ENCODE results near the gene SUCO.
"Not testable (repeated sequence)": the region's sequence is repeated elsewhere in the genome, so short reads cannot be mapped to it uniquely, and the experiment has no call there.

SUCO gene

DNA sequence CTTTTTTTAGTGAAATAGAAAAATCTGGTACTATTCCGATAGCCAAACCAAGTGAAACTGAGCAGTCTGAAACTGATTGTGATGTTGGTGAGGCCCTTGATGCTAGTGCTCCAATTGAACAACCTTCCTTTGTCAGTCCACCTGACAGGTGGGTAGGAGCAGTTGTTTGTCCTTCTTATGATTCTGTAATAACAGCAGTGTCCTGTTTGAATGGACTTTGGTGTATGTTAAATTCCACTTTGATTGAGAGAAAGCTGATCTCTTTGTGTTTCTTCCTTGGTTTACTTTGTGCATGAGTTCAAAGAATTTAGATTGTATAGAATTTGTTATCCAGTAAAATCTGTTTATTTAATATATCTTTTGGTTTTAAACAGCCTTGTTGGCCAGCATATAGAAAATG is 24.3 kb downstream of the SUCO start:
- DNase-seq, result no peak

DNA sequence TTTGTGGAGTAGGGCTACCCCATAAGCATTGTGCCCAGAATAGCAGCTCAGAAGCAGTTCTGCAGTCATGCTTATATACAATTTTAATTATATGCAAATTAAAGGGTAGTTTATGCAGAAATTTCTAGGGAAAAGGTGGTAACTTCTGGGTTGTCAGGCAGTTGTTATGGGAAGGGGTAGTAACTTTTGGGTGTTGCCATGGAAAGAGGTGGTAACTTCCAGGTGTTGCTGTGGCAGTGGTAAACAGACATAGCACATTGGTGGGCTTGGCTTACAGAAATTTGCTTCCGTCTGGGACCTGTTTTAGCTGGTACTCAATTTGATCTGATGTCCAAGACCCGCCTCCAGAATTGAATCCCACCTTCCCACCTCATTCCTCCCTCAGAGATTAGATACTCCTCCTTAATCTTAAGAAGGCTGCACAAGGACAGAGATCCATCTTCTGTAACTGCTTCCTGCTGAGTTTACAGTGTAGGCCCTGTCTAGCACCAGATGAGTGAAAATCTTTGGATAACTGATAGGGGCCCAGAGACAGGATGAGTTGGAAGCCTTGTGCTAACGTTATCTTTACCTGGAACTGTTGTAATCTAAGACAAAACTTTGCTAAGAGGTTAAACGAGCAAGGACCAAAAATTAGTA is 26.7 kb downstream of the SUCO start:
- DNase-seq, result no peak

DNA sequence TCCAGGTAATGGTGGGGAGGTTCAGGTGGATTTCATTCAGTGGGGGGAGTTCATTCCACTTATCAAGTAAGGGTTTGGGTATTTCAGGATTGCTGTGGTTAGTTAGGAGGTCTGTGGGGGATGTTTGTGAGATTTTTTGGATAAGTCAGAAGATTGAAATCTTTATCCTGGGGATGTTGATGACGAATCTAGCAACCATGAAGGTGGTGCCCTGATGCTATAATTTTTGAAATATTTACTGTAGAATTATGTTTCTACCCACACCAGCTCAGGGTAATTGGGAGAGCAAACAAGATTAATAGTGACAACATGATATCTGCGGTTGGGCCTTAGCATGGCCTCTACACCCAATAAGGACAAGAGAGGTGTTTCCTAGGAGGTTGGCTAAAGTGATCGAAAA is 28.3 kb downstream of the SUCO start:
- DNase-seq, result no peak

DNA sequence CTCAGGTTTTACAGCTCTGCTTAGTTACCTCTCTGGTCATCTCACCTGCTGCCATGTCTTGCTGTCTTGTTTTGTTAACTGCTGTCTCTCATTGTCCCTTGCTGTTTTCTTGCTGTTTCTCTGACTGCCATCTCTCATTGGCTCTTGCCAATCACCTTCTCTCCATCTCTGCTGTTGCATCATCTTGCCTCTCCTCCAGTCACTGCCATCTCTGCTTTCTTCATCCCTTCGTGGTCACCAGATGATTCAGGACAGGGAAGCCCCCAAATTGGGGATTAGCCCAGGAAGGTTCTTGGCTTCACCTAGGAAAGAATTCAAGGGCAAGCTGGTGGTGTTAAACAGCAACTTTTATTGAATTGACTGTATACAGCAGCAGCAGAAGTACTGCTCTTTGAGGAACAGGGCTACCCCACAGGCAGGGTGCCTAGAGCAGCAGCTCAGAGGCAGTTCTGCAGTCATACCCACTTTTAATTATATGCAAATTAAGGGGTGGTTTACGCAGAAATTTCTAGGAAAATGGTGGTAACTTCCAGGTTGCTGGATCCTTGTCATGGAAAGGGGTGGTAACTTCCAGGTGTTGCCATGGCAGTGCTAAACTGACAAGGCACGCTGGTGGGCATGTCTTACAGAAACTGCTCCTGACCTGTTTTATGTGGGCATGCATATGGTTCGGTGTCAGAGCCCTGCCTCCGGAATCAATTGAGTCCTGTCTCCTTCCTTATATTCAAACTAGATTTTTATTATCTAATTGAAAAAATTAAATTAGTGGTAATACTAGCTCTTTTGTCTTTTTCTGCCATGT is 33.4 kb downstream of the SUCO start:
- no peak for DNase-seq

DNA sequence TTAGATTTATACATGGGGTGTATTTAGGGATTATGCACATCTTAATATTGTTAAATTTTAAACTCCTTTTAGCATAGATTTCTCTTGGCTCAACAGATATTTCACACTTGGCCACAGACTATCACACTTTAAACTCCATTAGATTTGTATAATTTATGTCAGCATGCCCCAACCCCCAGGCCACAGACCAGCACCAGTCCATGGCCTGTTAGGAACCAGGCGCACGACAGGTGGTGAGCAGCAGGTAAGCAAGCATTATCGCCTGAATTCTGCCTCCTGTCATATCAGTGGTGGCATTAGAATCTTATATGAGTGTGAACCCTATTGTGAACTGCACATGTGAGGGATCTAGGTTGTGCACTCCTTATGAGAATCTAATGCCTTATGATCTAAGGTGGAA is 34.8 kb downstream of the SUCO start:
- DNase-seq, result no peak

DNA sequence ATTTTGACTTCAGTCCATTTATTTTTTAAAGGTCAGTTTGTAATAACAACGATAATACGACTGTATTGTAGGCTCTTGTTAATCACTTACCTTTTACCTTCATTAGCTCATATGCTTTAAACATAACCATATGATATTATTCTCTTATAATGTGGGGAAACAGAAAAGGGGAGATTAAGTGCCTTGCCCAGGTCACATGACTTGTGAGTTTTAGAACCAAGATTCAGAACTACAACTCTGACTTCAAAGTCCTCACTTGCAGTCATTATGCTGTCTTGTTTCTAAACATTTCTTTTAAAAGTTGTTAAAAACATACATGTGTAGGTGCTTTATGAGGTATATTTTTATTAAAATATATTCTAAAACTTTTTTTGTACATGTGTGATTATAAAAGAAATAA is 41.1 kb downstream of the SUCO start:
- DNase-seq, result no peak

DNA sequence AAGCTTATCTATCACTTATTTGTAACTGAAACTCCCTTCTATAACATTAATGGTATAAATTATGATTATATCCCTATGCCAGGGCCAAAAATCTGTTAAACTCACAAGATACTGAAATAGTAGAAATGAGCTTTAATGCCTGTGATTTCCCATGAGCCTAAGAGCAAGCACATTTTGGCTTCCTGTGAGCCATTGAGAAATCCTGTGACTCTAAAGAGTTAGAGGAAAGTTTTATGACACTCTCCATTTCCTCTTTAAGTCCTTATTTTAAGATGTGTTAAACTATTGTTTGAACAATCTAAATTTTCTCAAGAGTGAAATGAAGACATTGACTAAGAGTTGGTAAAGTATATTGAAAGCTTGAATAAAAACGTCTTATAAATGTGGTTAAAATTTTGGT is 45.6 kb downstream of the SUCO start:
- DNase-seq, result no peak

DNA sequence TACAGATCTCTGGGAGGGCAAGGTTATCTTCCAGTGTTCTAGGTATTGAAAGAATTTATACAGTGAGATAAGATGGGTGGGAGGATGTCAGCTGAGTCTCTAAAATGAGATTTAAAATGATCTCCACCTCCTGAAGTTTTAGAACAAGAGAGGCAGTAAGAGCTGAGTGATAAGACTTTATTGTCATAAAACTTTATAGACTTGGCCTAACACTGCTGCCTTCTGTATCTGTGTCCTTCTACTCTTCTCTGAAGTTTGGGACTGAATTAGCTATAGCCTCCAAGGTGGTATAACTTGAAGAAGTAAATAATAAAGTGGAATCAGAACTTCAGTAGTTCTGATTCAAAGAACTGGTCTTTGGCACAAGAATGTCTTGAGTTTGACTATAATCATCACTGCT is 48.3 kb downstream of the SUCO start:
- DNase-seq, result no peak

DNA sequence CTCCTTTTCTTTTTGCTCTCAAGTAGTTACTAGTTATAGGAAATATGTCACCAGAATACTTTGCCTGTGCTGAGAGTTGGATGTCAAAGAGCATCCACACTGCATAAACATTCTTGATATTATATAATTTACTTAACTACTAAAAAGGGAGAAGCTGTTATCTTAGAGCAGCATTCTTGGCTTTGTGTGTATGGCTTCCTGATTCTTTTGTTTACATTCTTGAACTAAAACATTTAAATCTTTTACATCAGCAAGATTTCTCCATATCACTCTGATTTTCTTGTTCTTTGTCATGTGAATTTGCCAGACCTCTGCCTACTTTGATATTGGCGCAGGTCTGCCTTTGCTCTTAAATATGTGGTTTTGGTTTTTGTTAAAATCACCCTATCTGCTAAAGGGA is 48.8 kb downstream of the SUCO start:
- DNase-seq, result no peak

DNA sequence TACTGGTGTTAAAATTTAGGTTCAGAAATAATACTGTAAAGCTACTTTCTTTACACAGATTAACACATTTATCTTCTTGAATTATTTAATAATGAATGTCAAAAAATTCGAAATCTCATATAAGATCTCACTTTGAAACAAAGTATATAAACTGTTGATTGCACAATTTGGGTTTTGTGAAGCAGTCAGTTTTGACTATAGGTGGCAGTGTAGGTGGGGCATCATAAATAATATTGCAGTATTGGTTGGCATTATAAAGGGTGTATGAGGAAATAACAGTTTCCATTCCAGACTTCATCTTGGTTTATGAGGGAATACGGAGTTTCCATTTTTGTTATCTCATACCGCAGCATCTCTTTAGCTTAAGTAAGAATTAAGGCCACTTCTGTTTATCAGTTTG is 49.9 kb downstream of the SUCO start:
- DNase-seq, result no peak

DNA sequence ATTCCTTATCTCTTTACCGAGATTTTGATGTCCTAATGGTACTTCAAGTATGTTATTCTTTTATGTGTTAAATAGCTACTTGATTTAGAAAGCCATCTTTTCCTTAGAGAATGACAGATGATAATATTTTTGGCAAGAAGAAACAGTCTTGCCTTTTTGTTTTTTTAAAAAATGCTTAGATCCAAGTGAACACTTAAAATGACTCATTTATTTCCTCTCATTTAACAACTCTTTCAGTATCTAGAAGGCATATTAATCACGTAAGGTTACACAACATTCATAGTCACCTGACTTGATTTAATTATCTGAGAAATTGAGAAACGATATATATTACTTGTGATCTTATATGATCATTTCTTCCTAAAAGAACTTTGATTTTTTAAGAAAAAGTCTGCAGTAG is 52.4 kb downstream of the SUCO start:
- DNase-seq, result no peak

DNA sequence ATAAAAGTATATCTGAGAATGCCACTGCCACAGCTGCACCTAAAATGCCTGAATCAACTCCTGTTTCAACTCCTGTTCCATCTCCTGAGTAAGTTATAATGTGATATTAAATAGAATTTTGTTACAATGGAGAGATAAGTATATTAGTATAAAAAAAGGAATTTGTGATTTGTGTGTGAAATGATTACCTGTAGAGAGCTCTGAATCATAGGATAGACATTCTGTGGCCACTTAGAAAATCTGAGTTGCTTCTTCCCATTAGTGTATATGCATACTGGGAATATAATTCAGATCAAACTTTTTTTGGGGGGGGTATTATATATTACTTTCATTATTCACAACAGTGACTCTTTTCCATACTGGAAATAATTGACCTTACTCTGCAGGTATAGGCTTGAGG is 52.9 kb downstream of the SUCO start:
- no peak for DNase-seq

DNA sequence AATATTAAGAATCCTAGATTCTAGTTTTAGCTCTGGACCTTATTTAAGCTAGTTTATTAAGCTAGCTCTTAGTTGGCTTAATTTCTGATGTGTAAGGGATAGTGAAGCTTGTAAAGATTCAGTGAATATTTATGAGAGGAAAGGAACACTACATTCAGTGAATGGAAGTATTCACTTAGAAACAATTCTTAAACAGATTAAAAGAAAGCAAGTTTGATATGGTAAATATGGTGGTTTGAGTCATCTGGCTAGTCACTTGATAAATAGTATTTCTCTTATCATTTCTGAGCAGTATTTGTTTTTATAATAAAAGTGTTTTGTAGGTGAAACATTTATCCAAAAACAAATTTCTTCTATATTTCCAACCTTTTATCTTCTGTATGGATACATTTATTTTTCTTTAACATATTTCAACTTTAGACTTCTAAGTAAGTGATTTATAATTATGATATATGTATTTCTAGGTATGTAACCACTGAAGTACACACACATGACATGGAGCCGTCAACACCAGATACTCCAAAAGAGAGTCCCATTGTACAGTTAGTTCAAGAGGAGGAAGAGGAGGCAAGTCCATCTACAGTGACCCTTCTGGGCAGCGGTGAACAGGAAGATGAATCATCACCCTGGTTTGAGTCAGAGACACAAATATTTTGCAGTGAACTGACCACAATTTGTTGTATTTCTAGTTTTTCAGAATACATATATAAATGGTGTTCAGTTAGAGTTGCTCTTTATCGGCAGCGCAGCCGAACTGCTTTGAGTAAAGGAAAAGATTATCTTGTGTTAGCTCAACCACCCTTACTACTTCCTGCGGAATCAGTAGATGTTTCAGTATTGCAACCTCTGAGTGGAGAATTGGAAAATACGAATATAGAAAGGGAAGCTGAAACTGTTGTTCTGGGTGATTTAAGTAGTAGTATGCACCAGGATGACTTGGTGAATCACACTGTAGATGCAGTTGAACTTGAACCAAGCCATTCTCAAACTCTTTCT is 55.6 kb downstream of the SUCO start:
- DNase-seq, result no peak

DNA sequence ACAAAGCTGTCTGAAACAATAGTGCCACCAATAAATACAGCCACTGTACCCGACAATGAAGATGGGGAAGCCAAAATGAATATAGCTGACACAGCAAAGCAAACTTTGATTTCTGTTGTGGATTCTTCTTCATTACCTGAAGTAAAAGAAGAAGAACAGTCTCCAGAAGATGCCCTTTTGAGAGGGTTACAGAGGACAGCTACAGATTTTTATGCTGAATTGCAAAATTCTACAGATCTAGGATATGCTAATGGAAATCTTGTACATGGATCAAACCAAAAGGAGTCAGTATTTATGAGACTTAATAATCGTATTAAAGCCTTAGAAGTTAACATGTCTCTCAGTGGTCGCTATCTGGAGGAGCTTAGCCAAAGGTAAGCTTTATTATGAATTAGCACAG is 56.6 kb downstream of the SUCO start:
- DNase-seq, result no peak

DNA sequence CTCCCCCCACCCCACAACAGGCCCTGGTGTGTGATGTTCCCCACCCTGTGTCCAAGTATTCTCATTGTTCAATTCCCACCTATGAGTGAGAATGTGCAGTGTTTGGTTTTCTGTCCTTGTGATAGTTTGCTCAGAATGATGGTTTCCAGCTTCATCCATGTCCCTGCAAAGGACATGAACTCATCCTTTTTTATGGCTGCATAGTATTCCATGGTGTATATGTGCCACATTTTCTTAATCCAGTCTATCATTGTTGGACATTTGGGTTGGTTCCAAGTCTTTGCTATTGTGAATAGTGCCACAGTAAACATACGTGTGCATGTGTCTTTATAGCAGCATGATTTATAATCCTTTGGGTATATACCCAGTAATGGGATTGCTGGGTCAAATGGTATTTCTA is 58.5 kb downstream of the SUCO start:
- not testable (repeated sequence) for DNase-seq

DNA sequence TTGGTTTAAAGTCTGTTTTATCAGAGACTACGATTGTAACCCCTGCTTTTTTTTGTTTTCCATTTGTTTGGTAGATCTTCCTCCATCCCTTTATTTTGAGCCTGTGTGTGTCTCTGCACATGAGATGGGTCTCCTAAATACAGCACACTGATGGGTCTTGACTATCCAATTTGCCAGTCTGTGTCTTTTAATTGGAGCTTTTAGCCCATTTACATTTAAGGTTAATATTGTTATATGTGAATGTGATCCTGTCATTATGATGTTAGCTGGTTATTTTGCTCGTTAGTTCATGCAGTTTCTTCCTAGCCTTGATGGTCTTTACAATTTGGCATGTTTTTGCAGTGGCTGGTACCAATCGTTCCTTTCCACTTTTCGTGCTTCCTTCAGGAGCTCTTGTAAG is 62.1 kb downstream of the SUCO start:
- not testable (repeated sequence) for DNase-seq

DNA sequence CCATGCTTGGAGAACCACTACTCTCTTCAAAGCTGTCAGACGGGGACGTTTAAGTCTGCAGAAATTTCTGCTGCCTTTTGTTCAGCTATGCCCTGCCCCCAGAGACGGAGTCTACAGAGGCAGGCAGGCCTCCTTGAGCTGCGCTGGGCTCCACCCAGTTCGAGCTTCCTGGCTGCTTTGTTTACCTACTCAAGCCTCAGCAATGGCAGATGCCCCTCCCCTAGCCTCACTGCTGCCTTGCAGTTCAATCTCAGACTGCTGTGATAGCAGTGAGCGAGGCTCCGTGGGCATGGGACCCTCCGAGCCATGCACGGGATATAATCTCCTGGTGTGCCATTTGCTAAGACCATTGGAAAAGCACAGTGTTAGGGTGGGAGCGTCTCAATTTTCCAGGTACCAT is 63.8 kb downstream of the SUCO start:
- DNase-seq, result not testable (repeated sequence)

DNA sequence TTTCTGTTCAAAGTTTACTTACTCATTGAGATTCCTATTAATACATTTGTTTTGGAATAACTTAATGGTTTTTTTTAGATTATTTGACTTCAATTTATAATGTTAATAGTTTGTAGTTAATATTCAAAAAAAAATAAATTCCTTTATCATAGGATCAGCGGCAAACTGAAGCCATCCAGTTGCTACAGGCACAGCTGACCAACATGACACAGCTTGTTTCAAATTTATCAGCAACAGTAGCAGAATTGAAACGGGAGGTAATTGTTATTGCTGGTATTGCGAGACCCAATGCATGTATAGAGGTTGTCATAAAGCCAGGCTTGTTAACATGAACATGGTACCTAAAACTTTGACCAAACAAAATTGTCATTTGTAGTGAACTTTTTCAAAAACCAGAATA is 67.0 kb downstream of the SUCO start:
- DNase-seq, result no peak

DNA sequence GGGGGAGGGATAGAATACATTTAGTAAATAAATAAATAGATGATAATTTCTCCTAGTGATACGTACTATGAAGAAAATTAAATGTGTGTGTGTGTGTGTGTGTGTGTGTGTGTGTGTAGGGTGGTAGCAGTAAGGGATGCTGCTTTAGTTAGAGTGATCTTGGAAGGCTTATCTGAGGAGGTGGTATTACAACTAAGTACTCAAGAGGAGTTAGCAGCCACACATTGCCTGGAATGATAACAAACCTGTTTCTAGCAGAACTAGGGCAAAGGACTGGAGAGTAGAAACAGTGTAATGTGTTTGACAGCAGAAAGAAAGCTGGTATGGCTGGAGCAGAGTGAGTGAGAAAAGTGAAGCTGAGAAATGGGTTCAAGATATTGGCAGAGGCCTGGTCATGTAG is 67.7 kb downstream of the SUCO start:
- DNase-seq, result no peak

DNA sequence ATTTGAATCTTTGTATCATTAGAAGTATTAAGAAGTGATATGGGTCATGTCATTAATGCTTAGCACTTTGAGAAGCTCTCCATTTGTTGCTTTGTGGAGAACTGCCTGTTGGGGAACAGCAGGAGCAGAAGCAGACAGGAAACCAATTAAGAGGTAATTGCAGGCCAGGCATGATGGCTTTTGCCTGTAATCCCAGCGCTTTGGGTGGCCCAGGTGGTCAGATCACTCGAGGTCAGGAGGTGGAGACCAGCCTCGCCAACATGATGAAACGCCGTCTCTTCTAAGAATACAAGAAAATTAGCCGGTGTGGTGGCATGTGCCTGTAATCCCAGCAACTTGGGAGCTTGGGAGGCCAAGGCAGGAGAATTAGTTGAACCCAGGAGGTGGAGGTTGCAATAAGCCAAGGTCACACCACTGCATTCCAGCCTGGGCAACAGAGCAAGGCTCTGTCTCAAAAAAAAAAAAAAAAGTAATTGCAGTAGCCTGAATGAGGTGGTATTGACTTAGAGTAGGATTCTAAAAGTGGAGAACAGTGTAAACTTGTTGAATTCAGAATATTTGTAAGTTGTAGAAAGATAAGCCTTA is 68.2 kb downstream of the SUCO start:
- peak in 1 of 56 donors; percentile 0 for DNase-seq

DNA sequence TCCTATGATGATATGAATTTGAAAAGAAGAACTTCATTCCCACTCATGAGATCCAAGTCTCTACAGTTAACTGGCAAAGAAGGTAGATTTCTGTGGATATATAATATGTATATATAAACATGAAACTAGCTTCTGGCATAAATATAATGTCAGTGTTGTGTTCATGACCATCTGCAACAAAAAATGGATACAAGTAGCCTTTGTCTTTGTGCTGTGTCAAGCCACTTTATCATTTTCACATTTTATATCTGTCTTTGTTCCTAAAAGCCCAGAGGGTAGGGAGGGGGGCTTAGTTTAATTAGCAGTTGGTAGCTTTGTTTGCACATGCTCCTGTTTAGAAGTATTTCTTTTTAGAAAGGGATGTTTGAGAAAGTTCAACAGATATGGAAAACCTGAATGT is 69.8 kb downstream of the SUCO start:
- DNase-seq, result no peak

DNA sequence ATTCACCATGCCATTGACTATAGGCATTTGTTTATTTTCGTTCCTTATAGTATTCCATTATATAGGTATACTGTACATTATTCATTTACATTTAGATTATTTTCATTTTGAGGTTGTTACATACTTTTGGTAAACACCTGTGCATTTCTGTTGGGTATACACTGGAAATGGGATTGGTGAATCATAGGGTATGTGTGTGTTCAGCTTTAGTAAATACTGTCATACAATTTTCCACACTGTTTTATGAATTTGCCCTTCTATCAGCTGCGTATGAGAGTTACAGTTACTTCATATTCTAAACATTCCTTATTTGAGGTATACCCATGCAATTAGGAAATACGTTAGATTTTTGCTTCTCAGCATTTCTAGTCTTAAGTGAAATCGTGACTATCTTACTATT is 70.9 kb downstream of the SUCO start:
- no peak for DNase-seq
